A673 (cell line): ENCODE measurements around the gene FAM124A.

Experiments
- CTCF ChIP-seq: fragments of 300-800, 200-600 bp; sonication (generic); conservative IDR thresholded peaks from 2 replicates; pipeline ENCODE4 v1.5.1; 2017; ENCODE audit warnings: low read depth, mild to moderate bottlenecking, antibody characterized with exemption, low read length, moderate library complexity, mixed read lengths
- EZH2 ChIP-seq: fragments of 200-600 bp; sonication (generic); IDR thresholded peaks from 2 replicates; pipeline ENCODE4 v1.6.1; 2017; ENCODE audit warnings: borderline replicate concordance, low read depth, mild to moderate bottlenecking, mixed read lengths, antibody characterized with exemption, low read length; ENCODE audit not compliant: poor library complexity, severe bottlenecking

GRCh38 chr13:51255556-51255955 lies 33.4 kb downstream of the FAM124A start:
- TF ChIP-seq CTCF, result no peak
- TF ChIP-seq EZH2, result no peak
